Ectodermal cell (in vitro differentiated cells): ENCODE results near the gene TMEM92.
"Not testable (repeated sequence)": the region's sequence is repeated elsewhere in the genome, so short reads cannot be mapped to it uniquely, and the experiment has no call there.

Experiments used
- H3K27ac ChIP-seq: 2 replicates; pipeline ENCODE4 v1.7.0; 2013; ENCODE audit warnings: mild to moderate bottlenecking, low read depth, low read length; ENCODE audit not compliant: insufficient read depth, poor library complexity, severe bottlenecking
- H3K27me3 ChIP-seq: 2 replicates; pipeline ENCODE4 v1.7.0; 2013; ENCODE audit warnings: mild to moderate bottlenecking, low read length; ENCODE audit not compliant: insufficient read depth, control insufficient read depth, poor library complexity, severe bottlenecking
- H3K36me3 ChIP-seq: one replicate; pipeline ENCODE4 v1.7.0; 2013; ENCODE audit warnings: low read length; ENCODE audit not compliant: control insufficient read depth, insufficient read depth
- H3K4me1 ChIP-seq: one replicate; pipeline ENCODE4 v1.7.0; 2013; ENCODE audit warnings: low read length; ENCODE audit not compliant: control insufficient read depth, insufficient read depth
- H3K4me3 ChIP-seq: 2 replicates; pipeline ENCODE4 v1.7.0; 2013; ENCODE audit warnings: low read depth, low read length, control low read depth; ENCODE audit not compliant: insufficient read depth
- H3K9me3 ChIP-seq: 2 replicates; pipeline ENCODE4 v1.7.0; 2013; ENCODE audit warnings: mild to moderate bottlenecking, low read length, moderate library complexity; ENCODE audit not compliant: control insufficient read depth
- WGBS, 2 experiments: methylation state at CpG; one replicate each; pipeline ENCODE4 v1.1.7; 2013; ENCODE audit warnings: missing lambda C conversion rate in 2 of 2; 5-methylcytosine and 5-hydroxymethylcytosine counted together

The TMEM92 gene

GRCh38 chr17:50311483-50311882, 37.2 kb downstream of the TMEM92 start:
- Histone ChIP-seq H3K4me1 (no peaks in the 10 kb centered on the region), H3K27ac (no peak overlapping the region), H3K4me3 (no peak overlapping the region), H3K9me3 (no peaks in the 10 kb centered on the region), H3K36me3 (no peaks in the 10 kb centered on the region), H3K27me3 (no peaks in the 10 kb centered on the region)
- 57 to 59% methylated on average over 4 of the region's 4 CpGs for WGBS, 2 experiments

DNA sequence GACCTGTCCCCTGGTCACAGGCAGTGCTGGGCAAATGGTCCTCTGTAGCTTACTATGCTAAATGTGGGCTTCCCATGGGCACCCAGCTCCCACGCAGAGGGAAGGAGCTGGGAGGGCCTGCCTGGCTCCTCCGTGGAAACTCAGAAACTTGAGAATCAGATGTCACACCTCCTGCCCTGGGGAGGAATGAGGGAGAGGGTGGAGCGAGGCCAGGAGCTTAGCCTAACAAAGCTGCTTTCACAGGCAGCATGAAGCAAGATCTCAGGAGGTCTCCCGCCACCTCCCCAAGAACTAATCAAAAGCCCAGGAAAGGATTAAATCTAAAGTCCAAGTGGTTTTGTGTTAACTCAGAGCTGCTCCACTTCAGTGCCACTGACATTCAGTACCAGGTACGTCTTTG, 38.0 kb downstream of the TMEM92 start:
- H3K27ac ChIP-seq, result no peak overlapping the region
- no peaks in the 10 kb centered on the region for H3K9me3 ChIP-seq
- WGBS, 2 experiments, result 42 to 49% methylated on average over 5 of the region's 5 CpGs
- no peaks in the 10 kb centered on the region for H3K36me3 ChIP-seq
- no peaks in the 10 kb centered on the region for H3K27me3 ChIP-seq
- H3K4me1 ChIP-seq, result no peaks in the 10 kb centered on the region
- no peak overlapping the region for H3K4me3 ChIP-seq

- Histone ChIP-seq H3K9me3 (no peaks in the 10 kb centered on the region), H3K27ac (no peak overlapping the region), H3K4me1 (peaks cover 8% of the 10 kb centered on the region), H3K4me3 (no peak overlapping the region), H3K27me3 (no peaks in the 10 kb centered on the region), H3K36me3 (no peaks in the 10 kb centered on the region)
- WGBS, 2 experiments, result 92 to 94% methylated on average over 6 of the region's 6 CpGs
These were observed 40.3 kb downstream of the TMEM92 start for GRCh38 chr17:50314456-50315011.

GRCh38 chr17:50316016-50316587, 41.8 kb downstream of the TMEM92 start:
- peaks cover 8% of the 10 kb centered on the region for H3K4me1 ChIP-seq
- WGBS, 2 experiments, result 93 to 96% methylated on average over 3 of the region's 3 CpGs
- H3K9me3 ChIP-seq, result no peaks in the 10 kb centered on the region
- H3K27ac ChIP-seq, result no peak overlapping the region
- H3K36me3 ChIP-seq, result no peaks in the 10 kb centered on the region
- H3K4me3 ChIP-seq, result no peak overlapping the region
- H3K27me3 ChIP-seq, result no peaks in the 10 kb centered on the region

- not testable (repeated sequence) for H3K9me3 ChIP-seq, H3K27ac ChIP-seq, H3K4me3 ChIP-seq, H3K36me3 ChIP-seq, H3K27me3 ChIP-seq, H3K4me1 ChIP-seq
- WGBS, 2 experiments, result 95 to 96% methylated on average over 2 of the region's 2 CpGs
These were observed 42.4 kb downstream of the TMEM92 start for GRCh38 chr17:50316660-50317059.

- no peak overlapping the region for H3K4me3 ChIP-seq
- no peaks in the 10 kb centered on the region for H3K36me3 ChIP-seq
- no peak overlapping the region for H3K27ac ChIP-seq
- peaks cover 8% of the 10 kb centered on the region for H3K4me1 ChIP-seq
- H3K27me3 ChIP-seq, result no peaks in the 10 kb centered on the region
- no peaks in the 10 kb centered on the region for H3K9me3 ChIP-seq
- WGBS, 2 experiments, result 96 to 97% methylated on average over 2 of the region's 2 CpGs
These were observed 42.9 kb downstream of the TMEM92 start for GRCh38 chr17:50317121-50317520.

GRCh38 chr17:50318501-50319285, 44.4 kb downstream of the TMEM92 start:
- Histone ChIP-seq H3K4me3 (no peak overlapping the region), H3K27me3 (no peaks in the 10 kb centered on the region), H3K9me3 (no peaks in the 10 kb centered on the region), H3K27ac (no peak overlapping the region), H3K36me3 (no peaks in the 10 kb centered on the region), H3K4me1 (peaks cover 8% of the 10 kb centered on the region)
- 75 to 77% methylated on average over 10 of the region's 10 CpGs for WGBS, 2 experiments

DNA sequence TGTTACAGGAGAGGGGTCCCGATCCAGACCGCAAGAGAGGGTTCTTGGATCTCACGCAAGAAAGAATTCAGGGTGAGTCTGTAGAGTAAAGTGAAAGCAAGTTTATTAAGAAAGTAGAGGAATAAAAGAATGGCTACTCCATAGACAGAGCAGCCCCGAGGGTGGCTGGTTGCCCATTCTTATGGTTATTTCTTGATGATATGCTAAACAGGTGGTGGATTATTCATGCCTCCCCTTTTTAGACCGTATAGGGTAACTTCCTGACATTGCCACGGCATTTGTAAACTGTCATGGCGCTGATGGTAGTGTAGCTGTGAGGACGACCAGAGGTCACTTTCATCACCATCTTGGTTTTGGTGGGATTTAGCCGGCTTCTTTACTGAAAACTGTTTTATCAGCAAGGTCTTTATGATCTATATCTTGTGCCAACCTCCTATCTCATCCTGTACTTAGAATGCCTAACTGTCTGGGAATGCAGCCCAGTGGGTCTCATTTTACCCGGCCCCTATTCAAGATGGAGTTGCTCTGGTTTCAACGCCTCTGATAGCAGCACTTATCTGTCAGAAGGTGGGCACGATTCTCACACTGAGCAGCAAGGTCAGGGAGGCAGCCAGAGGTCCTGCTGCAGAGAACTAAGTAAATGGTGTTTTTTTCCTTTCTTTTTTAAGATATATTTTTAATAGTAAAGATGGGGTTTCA, 45.2 kb downstream of the TMEM92 start:
- Histone ChIP-seq H3K36me3 (no peaks in the 10 kb centered on the region), H3K27me3 (no peaks in the 10 kb centered on the region), H3K4me1 (peaks cover 8% of the 10 kb centered on the region), H3K27ac (no peak overlapping the region), H3K9me3 (no peaks in the 10 kb centered on the region), H3K4me3 (no peak overlapping the region)
- 89 to 91% methylated on average over 12 of the region's 12 CpGs for WGBS, 2 experiments

DNA sequence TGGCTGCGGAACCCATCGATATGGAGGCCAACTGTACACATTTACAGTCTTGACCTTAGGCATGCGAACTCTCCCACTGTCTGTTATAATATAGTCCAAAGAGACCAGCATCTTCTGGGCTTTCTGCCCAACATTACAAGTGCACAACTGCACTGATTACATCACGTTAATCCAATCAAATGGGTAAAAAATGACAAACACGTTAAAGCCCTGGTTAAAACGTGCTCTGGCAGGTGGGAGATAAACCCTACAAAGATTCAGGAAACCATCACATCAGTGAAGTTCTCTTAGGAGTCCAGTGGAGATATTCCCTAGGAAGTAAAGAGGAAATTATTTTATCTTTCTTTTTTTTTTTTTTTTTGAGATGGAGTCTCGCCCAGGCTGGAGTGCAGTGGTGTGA, 48.0 kb downstream of the TMEM92 start:
- Histone ChIP-seq H3K4me3 (no peak overlapping the region), H3K27ac (no peak overlapping the region), H3K27me3 (no peaks in the 10 kb centered on the region), H3K4me1 (peaks cover 8% of the 10 kb centered on the region), H3K36me3 (no peaks in the 10 kb centered on the region), H3K9me3 (no peaks in the 10 kb centered on the region)
- 94 to 96% methylated on average over 7 of the region's 7 CpGs for WGBS, 2 experiments

GRCh38 chr17:50323060-50323459, 48.8 kb downstream of the TMEM92 start:
- Histone ChIP-seq H3K9me3 (no peaks in the 10 kb centered on the region), H3K36me3 (no peaks in the 10 kb centered on the region), H3K4me3 (no peak overlapping the region), H3K27ac (no peak overlapping the region), H3K4me1 (peaks cover 8% of the 10 kb centered on the region), H3K27me3 (no peaks in the 10 kb centered on the region)
- WGBS, 2 experiments, result 90 to 94% methylated on average over 5 of the region's 5 CpGs
